DMS114 treated with DMSO at 0.1 percent for 48 hours (cell line): Measurements from ENCODE around the gene DGKH.
"Not testable (repeated sequence)": the region's sequence is repeated elsewhere in the genome, so short reads cannot be mapped to it uniquely, and the experiment has no call there.

Experiments used
- DNase-seq: peaks from one replicate; lab custom pipeline; 2025; ENCODE audit not compliant: unreplicated experiment; lab: John Stamatoyannopoulos, UW

Gene DGKH

DNA sequence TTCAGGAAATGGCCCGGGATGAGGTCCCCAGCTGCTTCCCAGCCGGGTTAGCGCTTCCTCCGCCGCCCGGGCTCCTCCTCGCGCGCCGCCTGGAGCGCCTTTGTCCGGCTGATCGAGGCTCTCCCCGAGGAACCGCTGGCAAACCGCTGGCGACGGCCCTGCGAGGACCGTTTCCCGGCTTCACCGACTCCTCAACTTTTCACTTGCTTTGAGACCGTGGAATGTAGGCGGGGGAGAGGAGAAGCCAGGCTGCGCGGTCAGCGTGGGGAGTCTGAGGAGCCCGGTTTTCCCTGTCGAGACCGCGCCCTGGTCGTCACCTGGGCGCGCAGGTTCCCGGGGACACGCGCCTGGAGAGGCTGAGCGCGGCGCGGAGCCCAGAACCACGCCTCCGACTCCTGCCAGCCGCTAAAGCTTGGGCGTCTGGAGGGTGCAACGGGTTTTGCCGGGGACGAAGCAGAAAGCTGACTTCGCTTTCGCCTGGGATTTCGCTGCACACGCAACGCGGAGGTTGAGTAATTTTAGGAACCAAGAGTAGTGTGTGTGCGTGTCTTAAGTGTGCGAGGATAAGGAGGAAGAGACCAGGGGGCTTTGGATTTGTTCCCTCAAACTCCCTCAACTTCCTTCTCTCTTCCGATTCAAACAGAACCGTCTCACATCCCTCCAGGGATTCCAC is 7.3 kb upstream of the DGKH start:
- no peak for DNase-seq

DNA sequence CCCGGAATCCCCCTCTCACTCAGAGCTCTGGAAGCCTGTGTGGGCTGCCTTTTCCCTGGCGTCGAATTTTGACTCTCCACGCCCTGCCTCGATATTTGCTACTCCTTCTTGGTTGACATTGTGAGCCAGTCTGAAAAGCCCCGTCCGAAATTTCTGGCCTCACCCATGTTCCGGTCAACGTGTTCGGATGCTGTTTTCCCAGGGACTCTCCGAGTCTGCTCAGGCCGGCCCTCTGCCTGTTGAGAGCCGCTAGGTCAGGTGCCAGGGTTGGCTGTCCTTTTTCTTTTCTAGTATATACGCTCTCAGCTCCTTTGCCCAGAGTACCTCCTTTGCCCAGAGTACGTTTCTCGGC is 6.8 kb upstream of the DGKH start:
- peak; percentile 39 for DNase-seq

DNA sequence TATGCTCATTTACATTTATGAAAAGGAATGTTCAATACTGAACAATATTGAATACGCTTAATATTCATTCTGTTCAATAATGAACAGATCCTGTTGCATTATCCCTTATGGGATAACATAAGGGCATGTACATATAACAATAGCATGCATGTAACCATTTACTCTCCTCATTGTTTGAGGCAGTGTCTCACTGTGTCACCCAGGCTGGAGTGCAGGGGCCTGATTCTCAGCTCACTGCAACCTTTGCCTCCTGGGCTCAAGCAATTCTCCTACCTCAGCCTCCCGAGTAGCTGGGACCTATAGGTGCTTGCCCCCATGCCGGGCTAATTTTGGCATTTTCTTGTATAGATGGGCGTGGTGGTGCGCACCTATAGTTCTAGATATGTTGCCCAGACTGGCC is 4.8 kb upstream of the DGKH start:
- DNase-seq: no peak

DNA sequence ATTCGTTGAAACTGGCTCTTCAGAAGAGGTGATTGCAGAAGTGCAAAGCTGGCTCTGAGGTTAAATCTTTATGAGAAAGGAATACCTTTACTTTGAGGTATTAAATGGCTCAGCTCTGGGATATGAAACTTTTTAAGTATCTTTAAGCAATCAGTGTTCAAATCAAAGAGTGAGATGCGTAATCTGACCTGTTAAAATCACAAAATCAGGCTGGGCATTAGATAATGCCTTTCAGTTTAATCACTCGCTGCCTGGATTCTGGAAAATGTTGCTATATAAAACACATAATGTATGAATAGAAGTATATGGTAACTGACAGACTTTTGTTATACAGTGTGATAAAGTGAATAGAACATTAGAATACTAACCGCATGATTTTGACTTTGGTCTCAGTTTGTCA is 2.0 kb upstream of the DGKH start:
- no peak for DNase-seq

DNA sequence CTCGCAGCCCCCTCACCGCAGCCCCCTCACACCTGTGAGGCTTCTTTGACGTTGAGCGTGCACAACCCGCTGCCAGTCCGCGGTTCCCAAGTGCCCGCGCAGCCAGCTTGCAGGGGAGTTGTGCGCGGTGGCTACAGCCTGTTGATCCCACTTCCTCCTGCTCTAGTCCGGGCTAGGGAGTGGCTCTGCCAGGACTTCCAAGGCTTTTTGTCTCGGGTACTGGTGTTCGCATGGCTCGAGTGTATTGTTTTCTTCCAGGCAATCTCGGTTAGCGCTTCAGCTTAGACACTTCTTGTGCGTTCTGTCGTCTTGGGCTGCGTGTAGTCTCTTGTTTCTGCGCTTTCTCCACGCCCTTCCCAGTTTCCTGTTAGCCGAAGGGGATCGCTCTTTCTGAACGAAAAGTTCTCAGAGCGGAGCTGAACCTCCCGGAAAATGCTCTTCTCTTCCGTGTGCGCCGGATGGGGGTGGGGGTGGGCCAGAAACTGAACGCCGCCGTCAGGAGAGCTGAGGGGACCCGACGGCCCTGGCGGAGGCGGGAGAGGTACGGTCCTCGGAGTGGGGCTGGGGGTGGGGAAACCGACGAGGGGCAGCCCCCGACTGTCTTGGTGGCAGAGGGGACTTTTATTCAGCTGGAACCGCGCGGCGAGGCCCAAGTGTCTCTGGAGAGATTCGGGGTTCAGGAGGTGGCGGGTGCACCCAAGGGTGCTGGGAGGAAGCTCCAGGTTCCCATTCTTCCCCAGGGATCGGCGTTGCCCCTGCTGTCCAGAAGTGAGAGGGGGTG is 697 bp upstream of the DGKH start:
- peak; percentile 20 for DNase-seq

DNA sequence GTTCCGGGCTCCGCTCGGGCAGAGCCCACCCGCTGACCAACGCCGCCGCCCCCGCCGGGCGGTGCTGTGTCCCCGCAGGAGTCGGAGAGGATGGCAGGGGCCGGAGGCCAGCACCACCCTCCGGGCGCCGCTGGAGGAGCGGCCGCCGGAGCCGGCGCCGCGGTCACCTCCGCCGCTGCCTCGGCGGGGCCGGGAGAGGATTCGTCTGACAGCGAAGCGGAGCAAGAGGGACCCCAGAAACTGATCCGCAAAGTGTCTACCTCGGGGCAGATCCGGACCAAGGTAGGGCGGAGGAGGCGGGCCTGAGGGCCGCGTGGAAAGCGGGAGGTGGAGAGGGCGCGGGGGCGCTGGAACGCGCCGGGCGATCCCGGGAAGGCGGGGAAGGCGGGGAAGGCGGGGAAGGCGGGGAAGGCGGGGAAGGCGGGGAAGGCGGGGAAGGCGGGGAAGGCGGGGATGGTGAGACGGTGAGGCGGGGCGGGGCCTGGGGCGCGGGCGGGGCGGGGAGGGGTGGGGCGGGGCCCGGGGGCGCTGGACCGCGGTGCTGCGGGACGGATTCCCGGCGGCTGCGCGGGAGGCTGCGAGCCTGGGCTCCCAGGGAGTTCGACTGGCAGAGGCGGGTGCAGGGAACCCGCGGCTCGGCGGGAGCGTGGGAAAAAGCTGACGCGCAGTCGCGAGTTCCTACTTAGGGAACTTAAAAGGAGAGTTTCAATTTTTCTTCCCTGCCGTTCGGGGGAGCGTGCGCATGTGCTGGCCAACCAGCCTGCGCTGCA is 421 bp downstream of the DGKH start:
- DNase-seq: peak; percentile 43

DNA sequence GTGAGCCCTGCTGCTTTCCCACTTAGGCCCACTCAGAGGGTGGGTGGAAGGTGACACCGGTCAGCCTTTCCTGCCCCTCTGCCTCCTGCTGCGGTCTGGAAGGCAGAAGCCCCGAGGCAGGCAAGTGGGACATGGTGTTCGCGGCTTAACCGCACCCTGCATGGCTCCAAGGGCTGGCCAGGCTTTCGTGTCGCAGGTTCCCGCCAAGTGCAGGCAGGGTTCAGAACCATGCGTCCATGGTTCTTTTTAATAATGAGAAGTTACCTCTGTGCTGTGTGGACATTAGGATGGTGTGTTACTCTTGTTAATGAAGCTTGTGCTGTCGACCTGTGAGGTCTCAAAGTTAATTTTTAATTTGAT is 986 bp downstream of the DGKH start:
- DNase-seq: no peak

DNA sequence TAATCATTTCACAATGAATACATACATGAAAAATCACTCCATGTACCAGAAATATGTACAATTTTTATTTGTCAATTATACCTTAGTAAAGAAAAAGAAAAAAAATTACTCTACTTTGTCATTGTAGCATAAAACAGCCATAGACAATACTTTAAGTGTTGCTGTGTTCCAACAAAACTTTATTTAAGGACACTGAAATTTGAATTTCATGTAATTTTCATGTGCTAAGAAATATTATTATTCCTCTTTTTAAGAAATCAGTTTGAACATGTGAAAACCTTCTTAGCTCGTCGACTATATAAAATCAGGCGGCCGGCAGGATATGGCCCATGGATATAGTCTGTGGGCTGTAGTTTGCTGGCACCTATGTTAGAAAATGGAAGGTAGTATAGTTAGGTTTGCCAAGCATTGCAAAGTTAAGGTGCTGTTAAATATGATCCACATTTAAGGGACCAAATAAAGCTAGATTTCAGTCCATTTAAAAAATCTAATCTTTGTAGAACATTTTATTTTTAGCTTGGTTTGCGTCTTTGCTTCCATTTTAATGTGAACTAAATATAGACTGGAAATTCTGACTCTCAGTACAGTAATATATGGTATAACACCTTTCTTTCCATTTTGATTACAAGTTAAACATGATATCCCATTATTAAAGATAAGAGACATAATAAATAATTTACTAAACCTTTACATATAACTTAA is 6.5 kb downstream of the DGKH start:
- no peak for DNase-seq

DNA sequence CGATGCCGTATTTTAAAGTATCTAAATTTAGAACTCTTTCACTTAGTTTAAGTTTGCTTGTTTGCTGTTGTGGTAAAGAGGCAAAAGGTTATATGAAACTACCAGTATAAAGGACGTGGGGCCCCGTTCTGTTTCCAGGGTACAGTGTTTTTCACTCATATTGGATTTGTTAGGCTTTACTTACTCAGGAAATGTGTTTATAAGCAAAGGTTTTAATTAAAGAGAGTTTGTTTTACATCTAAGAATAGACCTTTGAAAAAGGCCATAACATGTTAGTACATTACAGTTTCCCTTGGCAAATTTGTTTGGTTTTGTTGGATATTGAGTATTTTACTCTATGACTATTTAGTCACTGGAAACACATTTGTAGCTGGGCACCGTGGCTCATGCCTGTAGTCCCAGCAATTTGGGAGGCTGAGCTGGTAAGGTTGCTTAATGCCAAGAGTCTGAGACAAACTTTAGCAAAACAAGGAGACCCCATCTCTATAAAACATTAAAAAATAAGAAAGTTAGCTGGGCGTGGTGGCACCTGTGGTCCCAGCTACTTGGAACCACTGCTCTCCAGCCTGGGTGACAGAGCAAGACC is 7.1 kb downstream of the DGKH start:
- DNase-seq: no peak

DNA sequence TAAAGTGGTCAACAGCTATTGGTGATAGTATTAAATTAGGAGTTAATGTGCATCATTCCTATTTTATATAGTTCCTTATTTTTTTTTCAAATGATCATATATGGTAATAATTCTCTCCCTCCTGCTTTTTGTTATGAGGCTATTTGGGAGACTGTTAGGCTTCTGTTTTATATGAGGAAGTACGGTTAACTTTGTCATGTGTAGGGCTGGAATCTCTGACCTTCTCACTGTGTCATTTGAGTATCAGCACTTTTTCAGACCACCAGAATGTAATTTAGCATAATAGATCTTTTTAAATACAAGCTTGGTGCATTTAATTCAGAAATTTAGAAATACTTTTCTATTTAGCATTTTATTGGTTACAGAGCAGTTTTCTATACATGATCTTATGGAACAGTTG is 7.7 kb downstream of the DGKH start:
- DNase-seq: no peak

DNA sequence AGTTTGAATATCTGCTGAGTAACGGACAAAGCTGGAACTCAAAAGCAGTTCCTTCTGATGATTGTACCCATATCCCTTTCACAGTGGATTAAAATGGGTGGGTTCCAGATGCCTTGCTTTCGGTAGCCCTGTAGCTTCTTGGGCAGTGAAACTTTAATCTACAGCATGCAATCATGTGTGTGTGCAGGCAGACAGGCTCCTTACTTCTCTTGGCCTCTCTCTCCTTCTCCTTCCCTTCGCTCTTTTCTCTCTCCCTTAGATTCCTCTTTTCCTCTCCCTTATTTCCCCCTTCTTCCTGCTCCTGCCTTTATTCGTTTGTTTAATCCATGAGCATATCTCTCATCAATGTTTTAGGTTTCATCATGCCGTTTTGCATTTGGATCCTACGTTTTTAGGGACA is 8.1 kb downstream of the DGKH start:
- DNase-seq: no peak

DNA sequence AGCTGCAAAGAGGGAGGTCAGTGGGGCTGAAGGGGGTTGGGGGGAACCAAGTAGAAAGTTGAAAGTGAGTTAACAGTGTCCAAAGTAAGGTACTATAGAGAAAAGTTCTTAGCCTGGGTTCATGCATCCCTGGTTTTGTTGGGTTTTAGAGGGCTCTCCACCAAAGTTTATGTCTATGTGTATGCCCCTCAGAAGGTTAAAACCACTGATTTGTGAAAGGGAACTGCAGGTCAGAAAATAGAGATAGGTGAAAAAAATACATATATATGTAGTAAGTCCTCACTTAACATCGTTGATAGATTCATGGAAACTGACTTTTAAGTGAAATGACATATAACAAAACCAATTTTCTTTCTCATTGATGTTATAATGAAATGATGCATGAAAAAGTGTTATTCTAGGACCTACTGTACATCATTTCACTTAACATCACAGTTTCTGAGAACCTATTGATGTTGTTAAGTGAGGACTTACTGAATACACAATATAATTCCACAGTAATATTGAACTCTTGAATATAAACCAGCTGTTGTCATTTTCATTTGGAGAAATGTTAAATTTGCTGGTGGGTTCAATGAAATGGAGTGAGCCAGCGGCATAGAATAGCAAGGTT is 9.6 kb downstream of the DGKH start:
- no peak for DNase-seq

DNA sequence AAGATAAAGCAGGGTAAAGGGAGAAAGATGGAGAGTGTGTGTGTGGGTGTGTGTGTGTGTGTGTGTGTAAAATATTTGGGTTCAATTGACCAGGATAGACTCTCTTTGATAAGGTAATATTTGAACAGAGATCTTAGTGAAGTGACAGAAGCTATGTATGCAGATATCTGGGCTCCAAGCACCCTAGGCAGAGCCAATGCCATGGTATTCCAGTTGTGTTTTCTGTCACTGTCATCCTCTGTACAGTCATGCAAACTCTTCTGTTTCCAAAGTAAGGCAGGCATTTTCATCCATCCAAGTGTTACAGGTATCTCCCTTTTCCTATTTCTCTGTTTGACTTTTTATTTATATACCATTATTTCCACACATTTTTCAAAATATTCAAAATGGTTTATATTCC is 13.5 kb downstream of the DGKH start:
- DNase-seq: no peak

DNA sequence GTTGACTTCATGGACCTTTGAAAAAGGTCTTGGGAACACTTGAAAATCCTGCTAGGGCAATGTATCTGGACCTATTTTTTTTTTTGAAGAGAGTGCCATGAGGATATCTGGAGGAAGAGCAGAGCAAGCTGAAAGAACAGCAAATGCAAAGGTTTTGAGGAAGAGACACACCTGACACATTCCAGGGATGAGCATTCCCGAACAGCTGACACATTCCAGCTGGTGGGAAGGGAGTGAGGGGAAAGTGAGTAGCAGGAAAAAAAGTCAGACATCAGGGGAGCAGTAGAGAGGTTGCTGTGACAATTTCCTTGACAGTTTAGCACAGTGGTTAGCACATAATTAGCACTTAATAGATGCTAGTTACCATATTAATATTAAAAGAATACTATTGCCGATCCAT is 14.7 kb downstream of the DGKH start:
- DNase-seq: no peak

DNA sequence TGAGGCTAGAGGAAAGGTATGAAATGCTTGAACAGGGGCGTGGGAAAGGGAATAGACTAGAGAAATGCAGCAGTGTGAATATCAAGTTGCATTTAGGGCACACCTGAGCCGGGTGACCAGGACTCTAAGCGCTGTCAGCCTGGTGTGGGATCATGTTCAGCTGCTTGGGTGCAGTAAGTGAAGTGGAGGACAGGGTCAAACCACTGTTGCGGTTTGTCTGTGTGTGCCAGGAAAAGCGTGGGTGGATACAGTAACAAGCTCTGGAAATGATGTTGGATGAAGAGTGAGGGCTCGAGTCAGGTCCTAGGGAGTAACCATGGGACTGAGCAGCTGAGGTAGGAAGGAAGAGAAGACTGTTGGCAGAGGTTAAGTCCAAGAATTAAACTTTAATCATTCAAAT is 15.8 kb downstream of the DGKH start:
- DNase-seq: no peak

DNA sequence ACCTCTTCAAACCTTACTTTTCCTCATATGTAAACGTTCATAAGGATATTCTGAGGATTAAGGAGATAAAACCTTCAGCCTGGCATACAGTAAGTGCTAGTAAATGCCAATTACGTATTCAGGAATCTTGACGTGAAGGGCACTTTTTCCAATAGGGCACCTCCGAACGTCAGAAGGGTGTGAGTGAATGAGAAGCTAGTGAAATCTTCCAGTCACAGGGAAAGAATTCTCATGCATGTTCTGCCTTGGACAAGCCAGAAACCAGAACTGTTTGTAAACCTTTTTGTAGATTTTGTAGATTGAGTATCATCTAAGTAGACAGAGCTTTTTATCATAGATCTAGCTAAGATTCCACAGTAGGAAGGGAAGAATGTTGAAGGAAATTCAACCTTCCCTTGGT is 16.5 kb downstream of the DGKH start:
- DNase-seq: no peak

DNA sequence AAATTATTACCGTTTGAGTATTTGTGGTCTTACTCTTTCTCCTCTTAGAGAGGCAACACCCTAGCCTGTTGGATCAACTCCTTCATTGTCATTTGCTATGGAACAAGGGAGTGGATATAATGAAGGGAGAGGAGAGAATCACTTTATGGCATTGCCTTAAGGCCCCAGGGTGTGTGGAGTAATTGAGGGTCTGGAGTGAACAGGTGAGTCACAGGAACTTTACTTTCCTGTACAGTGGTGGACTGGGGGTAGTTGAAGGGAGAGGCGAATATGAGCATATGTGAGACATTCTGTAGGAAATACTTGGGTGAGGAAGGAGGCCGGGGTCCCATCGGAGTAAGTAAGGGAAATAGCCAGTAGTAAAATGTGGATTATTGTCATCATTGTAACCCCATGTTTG is 17.0 kb downstream of the DGKH start:
- no peak for DNase-seq

DNA sequence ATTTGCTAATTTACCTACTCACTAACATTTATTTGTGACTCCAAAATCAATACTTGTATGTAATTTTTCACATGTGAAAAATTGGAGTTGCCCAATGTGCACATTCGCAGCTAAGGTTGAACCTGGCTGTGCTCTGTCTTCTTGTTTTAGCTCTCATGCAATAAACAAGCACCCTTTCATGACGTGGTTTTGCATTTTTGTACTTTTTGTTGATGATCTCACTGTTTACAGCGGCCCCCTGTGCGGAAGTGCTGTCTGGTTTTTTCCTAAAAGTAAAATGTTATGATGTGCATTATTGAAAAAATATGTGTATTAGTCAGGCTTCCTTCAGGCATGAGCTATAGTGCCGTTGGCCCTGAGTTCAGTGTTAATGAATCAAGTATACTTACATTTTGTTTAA is 18.1 kb downstream of the DGKH start:
- no peak for DNase-seq

DNA sequence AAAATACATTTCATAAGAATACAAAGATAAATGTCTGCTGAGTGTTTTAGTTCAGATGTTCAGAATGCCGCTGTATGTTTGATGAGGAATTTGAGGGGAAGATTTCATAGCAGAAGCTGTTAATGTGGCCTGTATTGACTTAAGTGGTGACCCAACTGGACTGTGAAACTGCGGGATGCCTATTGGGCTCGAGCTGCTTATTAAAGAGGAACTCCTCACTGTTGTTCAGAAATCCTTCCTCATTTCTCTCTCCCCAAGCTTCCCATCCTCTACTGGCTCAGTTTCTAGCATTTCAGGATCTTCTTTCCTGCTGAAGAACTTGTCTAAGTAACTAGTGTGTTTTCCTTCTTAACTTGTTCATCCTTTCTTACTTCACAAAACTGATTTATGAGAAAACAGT is 20.4 kb downstream of the DGKH start:
- no peak for DNase-seq

DNA sequence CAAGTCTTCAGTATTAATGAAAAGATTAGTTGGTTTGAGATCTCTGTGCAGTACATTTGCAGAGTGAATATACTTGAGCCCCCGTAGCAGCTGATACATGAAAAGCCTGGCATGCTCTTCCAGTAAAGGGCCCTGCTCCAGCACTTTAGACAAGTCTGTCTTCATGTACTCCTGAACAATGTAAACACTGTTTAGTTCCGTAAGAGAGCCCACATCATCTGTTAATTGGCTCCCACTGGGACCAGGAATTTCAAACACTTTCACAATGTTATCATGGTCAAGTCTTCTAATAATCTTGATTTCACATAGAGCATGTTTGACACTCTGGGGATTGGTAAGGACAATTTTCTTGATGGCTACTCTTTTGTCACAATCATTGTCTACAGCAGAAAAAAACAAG is 22.2 kb downstream of the DGKH start:
- not testable (repeated sequence) for DNase-seq

DNA sequence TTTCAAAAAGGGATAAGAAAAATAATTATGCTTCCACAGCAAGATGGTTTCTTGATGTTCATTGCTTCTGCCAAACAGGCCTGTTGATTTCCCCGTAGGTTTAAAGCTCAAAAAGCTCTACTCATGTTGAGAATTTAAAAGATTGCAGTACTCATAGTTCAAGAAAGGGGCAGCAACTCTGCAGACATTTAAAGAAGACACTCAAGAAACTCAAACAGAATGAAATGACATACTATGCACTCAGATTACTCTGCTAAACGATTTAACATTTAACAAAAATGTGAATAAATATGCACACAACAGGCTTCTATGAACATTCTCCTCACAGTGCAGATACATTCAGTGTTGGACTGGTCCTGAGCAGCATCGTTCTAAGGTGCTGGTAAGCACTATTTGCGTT is 22.7 kb downstream of the DGKH start:
- not testable (repeated sequence) for DNase-seq
